Mesenchymal stem cell (in vitro differentiated cells and primary cell): ENCODE measurements around the gene TMEM176B.

Experiments used
- DNase-seq: peaks from one replicate; pipeline ENCODE4 v3.0.0-alpha.2; 2013
- H2AFZ ChIP-seq: one replicate; pipeline ENCODE4 v1.6.1; 2013; ENCODE audit warnings: low read depth, mild to moderate bottlenecking, control low read depth, inconsistent platforms, low read length, moderate library complexity
- H2AK5ac ChIP-seq: 2 replicates; pipeline ENCODE4 v1.6.1; 2013; ENCODE audit warnings: low read length, moderate library complexity, mild to moderate bottlenecking, inconsistent platforms; ENCODE audit not compliant: severe bottlenecking
- H2BK120ac ChIP-seq: one replicate; pipeline ENCODE4 v1.6.1; 2013; ENCODE audit warnings: low read depth, mild to moderate bottlenecking, inconsistent platforms, low read length, moderate library complexity
- H2BK12ac ChIP-seq, 2 experiments: one replicate each; pipeline ENCODE4 v1.6.1; 2013; ENCODE audit warnings: inconsistent platforms in 2 of 2, low read length in 2 of 2, mild to moderate bottlenecking in 2 of 2, moderate library complexity in 2 of 2, control low read depth in 1 of 2
- H2BK15ac ChIP-seq: one replicate; pipeline ENCODE4 v1.6.1; 2013; ENCODE audit warnings: mild to moderate bottlenecking, low read depth, inconsistent platforms; ENCODE audit not compliant: poor library complexity, severe bottlenecking
- H2BK5ac ChIP-seq: 2 replicates; pipeline ENCODE4 v1.6.1; 2013; ENCODE audit warnings: low read depth, mild to moderate bottlenecking, low read length, control low read depth, inconsistent platforms; ENCODE audit not compliant: poor library complexity, severe bottlenecking
- H3K14ac ChIP-seq, 2 experiments: one replicate each; pipeline ENCODE4 v1.6.1; 2013; ENCODE audit warnings: inconsistent platforms in 2 of 2, low read length in 2 of 2, control low read depth in 1 of 2, mild to moderate bottlenecking in 1 of 2, moderate library complexity in 1 of 2
- H3K18ac ChIP-seq, 2 experiments: one replicate each; pipeline ENCODE4 v1.6.1; 2013; ENCODE audit warnings: inconsistent platforms in 2 of 2, low read length in 2 of 2, control low read depth in 1 of 2, low read depth in 1 of 2, mild to moderate bottlenecking in 1 of 2
- H3K23ac ChIP-seq, 2 experiments: one replicate each; pipeline ENCODE4 v1.6.1; 2013; ENCODE audit warnings: inconsistent platforms in 2 of 2, low read length in 2 of 2, mild to moderate bottlenecking in 2 of 2, moderate library complexity in 2 of 2, control low read depth in 1 of 2
- H3K27ac ChIP-seq: 2 replicates; pipeline ENCODE4 v1.5.1; 2013; ENCODE audit warnings: mild to moderate bottlenecking, moderate library complexity, low read length, control low read depth, inconsistent platforms; ENCODE audit not compliant: poor library complexity, severe bottlenecking
- H3K27me3 ChIP-seq, 2 experiments: 2 replicates each; pipeline versions ENCODE4 v1.6.1 to v1.7.0; 2013; ENCODE audit warnings: low read length in 2 of 2, mild to moderate bottlenecking in 2 of 2, moderate library complexity in 2 of 2, control low read depth in 1 of 2, inconsistent platforms in 1 of 2; ENCODE audit not compliant: control insufficient read depth in 1 of 2, insufficient read depth in 1 of 2
- H3K36me3 ChIP-seq, 2 experiments: 2 replicates each; pipeline versions ENCODE4 v1.6.1 to v1.7.0; 2013; ENCODE audit warnings: low read length in 2 of 2, control low read depth in 1 of 2, inconsistent platforms in 1 of 2, low read depth in 1 of 2, mild to moderate bottlenecking in 1 of 2; ENCODE audit not compliant: insufficient read depth in 2 of 2, control insufficient read depth in 1 of 2
- H3K4ac ChIP-seq, 2 experiments: one replicate each; pipeline ENCODE4 v1.6.1; 2013; ENCODE audit warnings: inconsistent platforms in 2 of 2, low read length in 2 of 2, mild to moderate bottlenecking in 2 of 2, moderate library complexity in 2 of 2, control low read depth in 1 of 2, low read depth in 1 of 2
- H3K4me1 ChIP-seq: 2 replicates; pipeline ENCODE4 v1.6.1; 2013; ENCODE audit warnings: low read depth, low read length, control low read depth; ENCODE audit not compliant: control insufficient read depth, insufficient read depth
- H3K4me2 ChIP-seq: 2 replicates; pipeline ENCODE4 v1.6.1; 2013; ENCODE audit warnings: low read length, mild to moderate bottlenecking, inconsistent platforms; ENCODE audit not compliant: poor library complexity, severe bottlenecking
- H3K4me3 ChIP-seq, 2 experiments: 2 replicates each; pipeline versions ENCODE4 v1.5.1 to v1.7.0; 2013; ENCODE audit warnings: low read length in 2 of 2, mild to moderate bottlenecking in 2 of 2, control low read depth in 1 of 2, low read depth in 1 of 2; ENCODE audit not compliant: insufficient read depth in 1 of 2
- H3K79me1 ChIP-seq: replicated peaks from 2 replicates; pipeline ENCODE4 v1.6.1; 2013; ENCODE audit warnings: mild to moderate bottlenecking, control low read depth, low read length, inconsistent platforms; ENCODE audit not compliant: poor library complexity, severe bottlenecking
- H3K9ac ChIP-seq: 2 replicates; pipeline ENCODE4 v1.7.0; 2013; ENCODE audit warnings: mild to moderate bottlenecking, low read length, moderate library complexity
- H3K9me3 ChIP-seq: 2 replicates; pipeline ENCODE4 v1.7.0; 2013; ENCODE audit warnings: mild to moderate bottlenecking, low read length; ENCODE audit not compliant: control insufficient read depth
- H4K8ac ChIP-seq: one replicate; pipeline ENCODE4 v1.6.1; 2013; ENCODE audit warnings: inconsistent platforms, mild to moderate bottlenecking, low read length, moderate library complexity
- H4K91ac ChIP-seq: one replicate; pipeline ENCODE4 v1.6.1; 2013; ENCODE audit warnings: mild to moderate bottlenecking, low read length, inconsistent platforms
- WGBS: methylation state at CpG from one replicate; pipeline ENCODE4 v1.1.7; 2013; ENCODE audit warnings: mixed read lengths; 5-methylcytosine and 5-hydroxymethylcytosine counted together

TMEM176B gene

GRCh38 chr7:150791746-150792452 is 8.3 kb downstream of the TMEM176B start:
- no peak overlapping the region for H2BK15ac ChIP-seq
- WGBS: 76% methylated on average over 12 of the region's 12 CpGs
- H3K36me3 ChIP-seq: no peaks in the 10 kb centered on the region
- H3K27me3 ChIP-seq: peaks cover 0 to 36% of the 10 kb centered on the region in 2 experiments
- H3K14ac ChIP-seq: no peak overlapping the region
- H2AFZ ChIP-seq: no peak overlapping the region
- H3K4ac ChIP-seq: no peak overlapping the region
- H3K4me2 ChIP-seq: no peak overlapping the region
- no peak overlapping the region for H2BK12ac ChIP-seq
- no peak overlapping the region for H4K91ac ChIP-seq
- H3K4me3 ChIP-seq: no peak overlapping the region
- no peak overlapping the region for H2BK5ac ChIP-seq
- no peaks in the 10 kb centered on the region for H3K79me1 ChIP-seq
- no peak overlapping the region for H3K27ac ChIP-seq
- H3K4me1 ChIP-seq: no peaks in the 10 kb centered on the region
- H3K23ac ChIP-seq: no peak overlapping the region
- no peak overlapping the region for H3K18ac ChIP-seq
- H3K9ac ChIP-seq: no peak overlapping the region
- DNase-seq: no peak
- H2AK5ac ChIP-seq: no peak overlapping the region
- no peaks in the 10 kb centered on the region for H3K9me3 ChIP-seq
- no peak overlapping the region for H2BK120ac ChIP-seq
- no peak overlapping the region for H4K8ac ChIP-seq

DNA sequence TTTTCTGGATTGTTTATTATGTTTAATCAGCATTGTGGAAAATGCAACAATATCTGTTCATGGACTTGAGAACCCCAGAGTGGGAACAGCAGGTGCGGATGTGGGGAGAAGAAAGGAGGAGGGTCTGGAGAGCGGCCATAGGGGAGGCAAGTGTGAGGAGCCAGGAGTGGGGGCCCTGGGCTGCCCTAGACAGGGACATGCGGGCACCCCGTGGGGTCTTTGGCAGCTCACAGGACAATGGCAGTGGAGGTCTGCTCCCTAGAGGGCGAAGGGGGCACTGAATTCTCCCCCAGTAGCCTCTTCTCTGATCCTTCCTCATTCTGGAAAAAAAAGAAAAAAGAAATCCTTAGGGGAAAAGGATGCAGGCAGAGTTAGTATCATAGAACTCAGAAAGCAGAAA is 8.9 kb downstream of the TMEM176B start:
- Histone ChIP-seq H2BK15ac (no peak overlapping the region), H3K9me3 (no peaks in the 10 kb centered on the region), H2BK5ac (no peak overlapping the region), H3K27ac (no peak overlapping the region), H3K36me3 (no peaks in the 10 kb centered on the region), H3K27me3 (peaks cover 0 to 36% of the 10 kb centered on the region in 2 experiments), H2BK120ac (no peak overlapping the region), H3K4ac (no peak overlapping the region), H2BK12ac (no peak overlapping the region), H3K79me1 (no peaks in the 10 kb centered on the region), H3K23ac (no peak overlapping the region), H3K18ac (no peak overlapping the region), H4K8ac (no peak overlapping the region), H3K9ac (no peak overlapping the region), H4K91ac (no peak overlapping the region), H3K4me2 (no peak overlapping the region), H3K4me3 (no peak overlapping the region), H2AK5ac (no peak overlapping the region), H3K14ac (no peak overlapping the region), H3K4me1 (no peaks in the 10 kb centered on the region), H2AFZ (no peak overlapping the region)
- whole genome bisulfite sequencing: 87% methylated on average over 3 of the region's 5 CpGs
- no peak for DNase-seq

- no peak overlapping the region for H3K18ac ChIP-seq
- no peak overlapping the region for H2BK120ac ChIP-seq
- H2AK5ac ChIP-seq: no peak overlapping the region
- no peak overlapping the region for H2BK12ac ChIP-seq
- H3K4me3 ChIP-seq: no peak overlapping the region
- H2BK5ac ChIP-seq: no peak overlapping the region
- no peak overlapping the region for H2AFZ ChIP-seq
- H3K36me3 ChIP-seq: no peaks in the 10 kb centered on the region
- H4K8ac ChIP-seq: no peak overlapping the region
- H3K27ac ChIP-seq: no peak overlapping the region
- H3K4me1 ChIP-seq: no peaks in the 10 kb centered on the region
- no peak overlapping the region for H3K4ac ChIP-seq
- DNase-seq: no peak
- no peak overlapping the region for H3K23ac ChIP-seq
- no peak overlapping the region for H3K14ac ChIP-seq
- 71% methylated on average over 8 of the region's 9 CpGs for WGBS
- H2BK15ac ChIP-seq: no peak overlapping the region
- H4K91ac ChIP-seq: no peak overlapping the region
- H3K79me1 ChIP-seq: no peaks in the 10 kb centered on the region
- H3K9ac ChIP-seq: no peak overlapping the region
- peaks cover 0 to 34% of the 10 kb centered on the region in 2 experiments for H3K27me3 ChIP-seq
- H3K9me3 ChIP-seq: no peaks in the 10 kb centered on the region
- no peak overlapping the region for H3K4me2 ChIP-seq
Observed at GRCh38 chr7:150790416-150791075, 9.6 kb downstream of the TMEM176B start.

DNA sequence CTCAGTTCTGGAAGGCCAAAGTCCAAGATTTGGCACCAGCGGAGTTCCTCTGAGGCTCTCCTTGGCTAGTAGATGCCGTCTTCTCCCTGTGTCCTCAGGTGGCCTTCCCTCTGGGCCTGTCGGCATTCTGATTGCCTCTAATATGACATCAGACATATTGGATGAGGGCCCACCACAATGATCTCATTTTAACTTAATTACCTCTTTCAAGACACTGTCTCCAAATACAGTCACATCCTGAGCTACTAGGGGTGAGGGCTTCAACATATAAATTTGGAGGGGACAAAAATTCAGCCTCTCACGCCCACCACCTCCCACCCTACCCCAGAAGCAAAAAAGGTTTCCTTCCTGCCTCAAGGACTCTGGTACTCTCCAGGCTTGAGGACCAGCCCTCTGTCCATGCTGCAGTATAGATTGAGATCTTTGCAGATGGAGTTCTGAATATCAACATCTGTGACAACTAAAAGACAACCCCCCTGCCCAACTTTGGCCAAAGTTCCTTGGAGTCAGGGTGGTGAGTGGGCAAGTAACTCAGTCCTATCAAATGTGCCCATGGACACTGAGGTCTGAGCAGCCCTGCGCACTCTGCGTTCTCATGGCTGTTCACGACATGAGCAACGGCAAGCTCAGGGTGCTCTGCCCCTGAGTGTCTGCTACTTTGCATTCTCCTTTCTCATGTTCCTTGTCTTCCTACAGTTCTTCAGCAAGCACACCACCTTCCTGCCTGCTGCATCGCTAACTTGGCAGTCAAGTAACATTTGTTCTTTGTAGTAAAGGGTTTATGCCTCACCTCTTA is 11.5 kb downstream of the TMEM176B start:
- H2AFZ ChIP-seq: no peak overlapping the region

More for the DNA sequence above, 11.5 kb downstream of the TMEM176B start:
- H3K4me3 ChIP-seq: no peak overlapping the region
- no peak overlapping the region for H2BK5ac ChIP-seq
- no peak overlapping the region for H2BK15ac ChIP-seq
- no peak overlapping the region for H3K14ac ChIP-seq
- no peak overlapping the region for H2BK12ac ChIP-seq
- no peak overlapping the region for H3K27ac ChIP-seq
- H3K4ac ChIP-seq: peak overlapping the region in 1 of 2 experiments; percentile 11
- peak overlapping the region; percentile 63 for H4K8ac ChIP-seq
- no peaks in the 10 kb centered on the region for H3K4me1 ChIP-seq
- H3K23ac ChIP-seq: no peak overlapping the region
- H4K91ac ChIP-seq: peak overlapping the region; percentile 45
- WGBS: 90% methylated on average over 8 of the region's 9 CpGs
- H3K79me1 ChIP-seq: no peaks in the 10 kb centered on the region
- peak overlapping the region; percentile 70 for H3K9ac ChIP-seq
- no peak overlapping the region for H2AK5ac ChIP-seq
- H3K18ac ChIP-seq: peak overlapping the region in 1 of 2 experiments; percentile 19
- H3K36me3 ChIP-seq: no peaks in the 10 kb centered on the region
- peaks cover 4 to 20% of the 10 kb centered on the region in 2 experiments for H3K27me3 ChIP-seq
- H3K9me3 ChIP-seq: no peaks in the 10 kb centered on the region
- no peak for DNase-seq
- no peak overlapping the region for H3K4me2 ChIP-seq
- H2BK120ac ChIP-seq: no peak overlapping the region
